ENCODE data around the gene ZNF681.

GRCh38 chr19:23778566-23778965, 19.9 kb upstream of the ZNF681 start:
- TF ChIP-seq, protein P1, sequence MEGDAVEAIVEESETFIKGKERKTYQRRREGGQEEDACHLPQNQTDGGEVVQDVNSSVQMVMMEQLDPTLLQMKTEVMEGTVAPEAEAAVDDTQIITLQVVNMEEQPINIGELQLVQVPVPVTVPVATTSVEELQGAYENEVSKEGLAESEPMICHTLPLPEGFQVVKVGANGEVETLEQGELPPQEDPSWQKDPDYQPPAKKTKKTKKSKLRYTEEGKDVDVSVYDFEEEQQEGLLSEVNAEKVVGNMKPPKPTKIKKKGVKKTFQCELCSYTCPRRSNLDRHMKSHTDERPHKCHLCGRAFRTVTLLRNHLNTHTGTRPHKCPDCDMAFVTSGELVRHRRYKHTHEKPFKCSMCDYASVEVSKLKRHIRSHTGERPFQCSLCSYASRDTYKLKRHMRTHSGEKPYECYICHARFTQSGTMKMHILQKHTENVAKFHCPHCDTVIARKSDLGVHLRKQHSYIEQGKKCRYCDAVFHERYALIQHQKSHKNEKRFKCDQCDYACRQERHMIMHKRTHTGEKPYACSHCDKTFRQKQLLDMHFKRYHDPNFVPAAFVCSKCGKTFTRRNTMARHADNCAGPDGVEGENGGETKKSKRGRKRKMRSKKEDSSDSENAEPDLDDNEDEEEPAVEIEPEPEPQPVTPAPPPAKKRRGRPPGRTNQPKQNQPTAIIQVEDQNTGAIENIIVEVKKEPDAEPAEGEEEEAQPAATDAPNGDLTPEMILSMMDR (conservative IDR thresholded peaks at IDR 0.05; ENCODE audit: low read depth, low read length), result no peak
- no peak for TF ChIP-seq CHD1 (IDR thresholded peaks at IDR 0.05; ENCODE audit: low read depth, low read length)

All from IMR-90 (cell line).